ENCODE measurements around the gene ZBTB45.
"Not testable (repeated sequence)": the region's sequence is repeated elsewhere in the genome, so short reads cannot be mapped to it uniquely, and the experiment has no call there.

Gene ZBTB45

GRCh38 chr19:58474291-58474996 lies 45.2 kb downstream of the ZBTB45 start:
- no peak for TF ChIP-seq POLR2AphosphoS5 (IDR thresholded peaks at IDR 0.05; ENCODE audit: low read depth, low read length)
- no peak for TF ChIP-seq TAF1 (IDR thresholded peaks at IDR 0.05; ENCODE audit: borderline replicate concordance, low read depth, low read length)
- no peak; the same call in 1 of the 2 replicates for TF ChIP-seq POLR2A (IDR thresholded peaks at IDR 0.05; ENCODE audit: low read depth, low read length)
- FAIRE-seq = no peak
- no peak for DNase-seq (ENCODE audit: insufficient read length)

DNA sequence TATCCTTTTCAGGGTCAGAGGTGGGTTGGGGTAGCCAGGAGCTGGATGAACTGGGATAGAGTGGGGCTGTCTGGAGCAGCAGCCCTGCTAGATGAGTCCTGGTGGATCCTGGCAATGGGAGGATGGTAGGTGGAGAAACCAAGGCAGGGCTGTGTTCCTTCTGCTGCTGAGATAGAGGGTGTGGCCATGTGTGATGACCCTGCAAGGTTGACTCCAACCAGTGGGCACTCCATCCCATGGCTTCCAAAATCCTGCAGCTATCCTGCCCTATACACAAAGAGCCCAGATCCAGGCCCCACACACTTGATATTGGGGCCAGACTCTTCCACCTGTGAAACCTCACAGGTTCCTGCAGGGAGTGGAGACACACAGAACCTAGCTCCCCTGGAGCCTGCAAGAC lies 45.8 kb downstream of the ZBTB45 start:
- no peak for FAIRE-seq
- TF ChIP-seq POLR2AphosphoS5 (IDR thresholded peaks at IDR 0.05; ENCODE audit: low read depth, low read length) = no peak
- no peak for TF ChIP-seq TAF1 (IDR thresholded peaks at IDR 0.05; ENCODE audit: borderline replicate concordance, low read depth, low read length)
- TF ChIP-seq POLR2A (IDR thresholded peaks at IDR 0.05; ENCODE audit: low read depth, low read length) = no peak
- DNase-seq (ENCODE audit: insufficient read length) = no peak

DNA sequence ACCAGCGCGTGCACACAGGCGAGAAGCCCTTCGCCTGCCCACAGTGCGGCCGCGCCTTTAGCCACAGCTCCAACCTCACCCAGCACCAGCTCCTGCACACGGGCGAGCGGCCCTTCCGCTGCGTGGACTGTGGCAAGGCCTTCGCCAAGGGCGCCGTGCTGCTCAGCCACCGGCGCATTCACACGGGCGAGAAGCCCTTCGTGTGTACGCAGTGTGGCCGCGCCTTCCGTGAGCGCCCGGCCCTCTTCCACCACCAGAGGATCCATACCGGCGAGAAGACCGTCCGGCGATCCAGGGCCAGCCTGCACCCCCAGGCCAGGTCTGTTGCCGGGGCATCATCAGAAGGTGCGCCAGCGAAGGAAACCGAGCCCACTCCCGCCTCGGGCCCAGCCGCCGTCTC lies 47.9 kb downstream of the ZBTB45 start:
- DNase-seq (ENCODE audit: insufficient read length) = no peak
- no peak for TF ChIP-seq POLR2A (IDR thresholded peaks at IDR 0.05; ENCODE audit: low read depth, low read length)
- no peak for TF ChIP-seq TAF1 (IDR thresholded peaks at IDR 0.05; ENCODE audit: borderline replicate concordance, low read depth, low read length)
- no peak for TF ChIP-seq POLR2AphosphoS5 (IDR thresholded peaks at IDR 0.05; ENCODE audit: low read depth, low read length)
- FAIRE-seq = no peak

DNA sequence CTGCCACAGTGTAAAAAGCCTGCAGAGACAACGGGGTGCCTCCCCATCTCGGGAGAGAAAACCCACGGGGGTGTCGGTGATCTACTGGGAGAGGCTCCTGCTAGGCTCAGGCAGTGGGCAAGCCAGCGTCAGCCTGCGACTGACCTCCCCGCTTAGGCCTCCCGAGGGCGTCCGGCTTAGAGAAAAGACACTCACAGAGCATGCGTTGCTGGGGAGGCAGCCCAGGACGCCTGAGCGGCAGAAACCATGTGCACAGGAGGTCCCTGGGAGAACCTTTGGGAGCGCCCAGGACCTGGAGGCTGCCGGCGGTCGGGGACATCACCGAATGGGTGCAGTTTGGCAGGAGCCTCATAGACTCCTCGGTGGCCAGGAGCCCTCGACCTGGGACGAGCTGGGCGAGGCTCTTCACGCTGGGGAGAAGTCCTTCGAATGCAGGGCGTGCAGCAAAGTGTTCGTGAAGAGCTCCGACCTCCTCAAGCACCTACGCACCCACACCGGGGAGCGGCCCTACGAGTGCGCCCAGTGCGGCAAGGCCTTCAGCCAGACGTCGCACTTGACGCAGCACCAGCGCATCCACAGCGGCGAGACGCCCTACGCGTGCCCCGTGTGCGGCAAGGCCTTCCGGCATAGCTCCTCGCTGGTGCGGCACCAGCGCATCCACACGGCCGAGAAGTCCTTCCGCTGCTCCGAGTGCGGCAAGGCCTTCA lies 48.6 kb downstream of the ZBTB45 start:
- FAIRE-seq; DNase-seq (ENCODE audit: insufficient read length): not testable (repeated sequence)

DNA sequence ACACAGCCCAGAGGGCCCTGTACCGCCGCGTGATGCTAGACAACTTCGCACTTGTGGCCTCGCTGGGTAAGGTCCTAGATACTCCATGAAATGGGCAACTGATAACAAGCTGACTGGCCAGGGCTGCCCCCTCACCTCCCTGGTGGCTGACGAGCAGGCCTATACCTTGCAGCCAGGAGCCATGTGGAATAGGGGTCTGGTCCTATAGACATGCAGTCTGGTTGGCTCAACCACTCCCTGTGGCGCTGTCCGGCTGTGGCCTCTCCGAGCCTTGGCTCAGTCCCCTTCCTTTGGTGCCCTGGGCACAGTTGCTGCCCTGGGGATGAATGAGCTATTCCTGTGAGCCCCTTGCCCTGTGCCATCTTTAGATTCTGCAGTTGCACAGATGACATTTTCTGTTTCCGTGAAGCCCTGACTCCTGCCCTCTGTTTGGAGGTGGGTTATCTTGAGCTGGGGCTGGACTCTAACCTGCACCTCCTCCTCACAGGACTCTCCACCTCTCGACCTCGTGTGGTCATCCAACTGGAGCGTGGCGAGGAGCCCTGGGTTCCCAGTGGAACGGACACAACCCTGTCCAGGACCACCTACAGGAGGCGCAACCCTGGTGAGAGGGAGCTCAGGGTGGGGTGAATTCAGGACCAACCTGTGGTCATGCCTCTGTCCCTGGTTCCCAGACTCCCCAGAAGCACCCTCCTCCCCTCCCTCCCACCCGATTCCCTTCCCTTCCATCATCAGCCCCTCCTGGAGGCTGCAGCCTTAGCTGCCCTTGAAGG lies 50.2 kb downstream of the ZBTB45 start:
- DNase-seq (ENCODE audit: insufficient read length) (no peak), FAIRE-seq (no peak)
- TF ChIP-seq POLR2A (IDR thresholded peaks at IDR 0.05; ENCODE audit: low read depth, low read length) (no peak), TAF1 (IDR thresholded peaks at IDR 0.05; ENCODE audit: borderline replicate concordance, low read depth, low read length) (no peak), POLR2AphosphoS5 (IDR thresholded peaks at IDR 0.05; ENCODE audit: low read depth, low read length) (no peak)

DNA sequence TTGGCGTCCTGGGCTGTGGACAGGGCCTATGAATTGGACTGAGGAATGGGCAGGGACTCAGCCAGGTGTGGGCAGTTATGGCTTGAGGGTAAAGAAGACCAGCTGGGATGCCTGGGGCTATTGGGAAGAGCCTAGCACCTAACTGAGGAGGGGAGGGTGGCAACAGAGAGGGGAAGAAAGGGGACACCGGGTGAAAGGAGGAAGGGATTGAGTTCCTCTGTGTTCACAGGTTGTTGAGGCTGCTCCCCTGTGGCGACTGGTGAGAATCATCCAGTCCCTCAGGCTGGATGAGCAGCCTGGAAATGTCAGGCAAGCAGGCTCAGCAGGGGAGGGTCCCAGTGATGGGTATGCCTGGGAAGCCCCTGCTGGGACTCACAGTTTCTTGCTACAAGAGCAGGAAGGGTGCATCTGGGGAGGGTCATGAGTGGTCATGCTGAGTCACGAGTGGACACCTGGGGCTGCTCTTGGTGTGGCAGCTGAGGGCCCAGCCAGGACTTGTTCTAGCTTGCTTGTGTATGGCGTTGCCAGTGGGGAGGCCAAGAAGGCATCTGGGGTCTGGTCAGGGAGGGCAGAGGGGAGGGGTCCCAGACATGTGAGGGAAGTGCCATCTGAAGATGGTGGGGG lies 51.3 kb downstream of the ZBTB45 start:
- no peak for TF ChIP-seq POLR2AphosphoS5 (IDR thresholded peaks at IDR 0.05; ENCODE audit: low read depth, low read length)
- TF ChIP-seq TAF1 (IDR thresholded peaks at IDR 0.05; ENCODE audit: borderline replicate concordance, low read depth, low read length) = no peak
- no peak for TF ChIP-seq POLR2A (IDR thresholded peaks at IDR 0.05; ENCODE audit: low read depth, low read length)
- no peak for DNase-seq (ENCODE audit: insufficient read length)
- no peak for FAIRE-seq

DNA sequence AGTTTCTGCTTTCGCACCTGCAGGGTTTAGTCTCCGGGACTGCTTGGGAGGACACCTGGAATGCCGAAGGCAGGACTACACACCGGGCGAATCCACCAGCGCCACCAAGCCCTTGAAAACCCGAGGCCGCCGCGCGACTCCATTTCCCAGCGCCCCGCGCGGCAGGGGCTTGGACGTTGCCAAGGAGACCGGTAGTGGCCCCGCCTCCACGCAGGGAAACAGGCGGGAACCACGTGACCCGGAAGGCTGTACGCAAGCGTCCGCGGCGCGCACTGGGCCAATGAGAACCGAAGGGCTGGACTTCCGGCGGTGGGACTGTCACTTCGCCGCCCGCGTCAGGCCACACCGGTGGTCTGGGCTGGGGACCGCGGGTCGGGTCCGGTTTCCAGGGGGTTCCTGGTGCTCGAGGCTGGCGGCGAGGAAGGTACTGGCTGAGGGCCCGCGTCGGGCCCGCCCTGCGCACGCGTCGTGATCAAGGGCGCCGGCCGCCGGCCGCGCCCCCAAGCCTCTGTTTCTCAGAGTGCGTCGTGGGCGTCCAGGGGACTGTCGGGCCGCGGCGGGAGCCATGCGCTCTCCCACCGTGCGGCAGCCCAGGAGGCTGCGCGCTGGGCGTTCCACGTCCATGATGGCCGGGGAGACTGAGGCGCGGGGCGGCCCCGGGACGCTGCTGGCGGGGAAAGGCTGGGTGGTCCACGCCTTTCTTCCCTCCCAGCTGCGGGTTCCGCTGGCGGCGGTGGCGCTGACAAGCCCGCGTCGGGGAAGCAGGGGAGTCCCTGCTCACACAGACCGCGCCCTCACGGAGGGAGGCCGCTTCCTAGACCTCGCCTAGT lies 52.6 kb downstream of the ZBTB45 start, which contains the start of gene ZNF324:
Gene ZNF324 (plus strand): TSS at position 321 of the 830 bp plus-strand sequence. CDS start 2,106 bp downstream, outside the sequence.
- peak; percentile 74 for TF ChIP-seq POLR2AphosphoS5 (IDR thresholded peaks at IDR 0.05; ENCODE audit: low read depth, low read length)
- TF ChIP-seq POLR2A (IDR thresholded peaks at IDR 0.05; ENCODE audit: low read depth, low read length) = peak; percentile 84
- TF ChIP-seq TAF1 (IDR thresholded peaks at IDR 0.05; ENCODE audit: borderline replicate concordance, low read depth, low read length) = peak; percentile 55
- DNase-seq (ENCODE audit: insufficient read length) (peak; percentile 98), FAIRE-seq (peak; percentile 97)

GRCh38 chr19:58466089-58466759 lies 53.4 kb downstream of the ZBTB45 start:
- FAIRE-seq (no peak), DNase-seq (ENCODE audit: insufficient read length) (no peak)
- no peak for TF ChIP-seq POLR2A (IDR thresholded peaks at IDR 0.05; ENCODE audit: low read depth, low read length)
- no peak for TF ChIP-seq POLR2AphosphoS5 (IDR thresholded peaks at IDR 0.05; ENCODE audit: low read depth, low read length)
- TF ChIP-seq TAF1 (IDR thresholded peaks at IDR 0.05; ENCODE audit: borderline replicate concordance, low read depth, low read length) = no peak

All from GM12892 (cell line).